WTC11 (cell line): Measurements from ENCODE around the gene CDIP1.

Experiments
- CREM ChIP-seq: sonication (generic); formaldehyde crosslinking; IDR thresholded peaks from 2 replicates; pipeline ENCODE4 v1.8.1; 2022; ENCODE audit warnings: mild to moderate bottlenecking, missing genetic modification reagents, moderate library complexity
- CTCF ChIP-seq: fragments of 200-600 bp; IDR thresholded peaks from 2 replicates; pipeline ENCODE4 v1.8.0; 2022; ENCODE audit warnings: antibody characterized with exemption
- E2F4 ChIP-seq: sonication (generic); formaldehyde crosslinking; IDR thresholded peaks from 2 replicates; pipeline ENCODE4 v1.8.1; 2022; ENCODE audit warnings: low read depth, mild to moderate bottlenecking, moderate library complexity, missing genetic modification reagents, borderline replicate concordance
- FOXJ3 ChIP-seq: sonication (generic); formaldehyde crosslinking; IDR thresholded peaks from 2 replicates; pipeline ENCODE4 v1.9.0; 2021; ENCODE audit warnings: missing genetic modification reagents, mild to moderate bottlenecking, borderline replicate concordance
- FOXP1 ChIP-seq: sonication (generic); formaldehyde crosslinking; IDR thresholded peaks from 2 replicates; pipeline ENCODE4 v1.8.0; 2022; ENCODE audit warnings: missing genetic modification reagents, mild to moderate bottlenecking, moderate library complexity, borderline replicate concordance
- SMAD4 ChIP-seq: sonication (generic); formaldehyde crosslinking; IDR thresholded peaks from 2 replicates; pipeline ENCODE4 v1.8.0; 2022; ENCODE audit warnings: mild to moderate bottlenecking, missing genetic modification reagents
- TEAD4 ChIP-seq: sonication (generic); formaldehyde crosslinking; IDR thresholded peaks from 2 replicates; pipeline ENCODE4 v1.8.0; 2022; ENCODE audit warnings: mild to moderate bottlenecking, missing genetic modification reagents
- ZNF138 ChIP-seq: sonication (generic); formaldehyde crosslinking; conservative IDR thresholded peaks from 2 replicates; pipeline ENCODE4 v1.8.1; 2022; ENCODE audit warnings: mild to moderate bottlenecking, moderate library complexity, missing genetic modification reagents
- ZNF317 ChIP-seq: sonication (generic); formaldehyde crosslinking; IDR thresholded peaks from 2 replicates; pipeline ENCODE4 v1.8.1; 2023; ENCODE audit warnings: low read depth, mild to moderate bottlenecking, moderate library complexity, missing genetic modification reagents, borderline replicate concordance
- TF ChIP-seq, protein P1 (sequence below): sonication (generic); formaldehyde crosslinking; IDR thresholded peaks from 2 replicates; pipeline ENCODE4 v1.8.0; 2022; ENCODE audit warnings: mild to moderate bottlenecking, missing genetic modification reagents

DNA sequence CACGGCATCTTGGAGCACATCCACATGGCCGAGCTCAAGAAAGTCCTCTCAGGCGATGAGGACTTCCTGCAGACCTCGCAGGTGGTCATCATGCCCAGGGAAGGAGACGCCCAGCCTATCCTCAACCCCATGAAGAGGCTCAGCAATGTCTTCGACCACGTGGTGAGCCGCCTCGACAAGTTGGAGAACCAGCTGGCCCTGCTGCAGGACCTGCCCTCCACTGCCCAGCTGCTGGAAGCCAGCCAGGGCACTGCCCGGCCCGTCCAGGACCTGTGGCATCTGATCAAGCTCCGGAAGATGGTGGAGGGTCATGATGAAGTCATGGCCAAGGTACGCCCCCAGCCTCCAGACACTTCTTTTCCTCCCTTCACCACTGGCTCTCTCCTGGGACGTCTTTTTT, 18.0 kb upstream of the CDIP1 start:
- TF ChIP-seq FOXJ3 (CRISPR knock-in tag) (no peak), CTCF (no peak), SMAD4 (CRISPR knock-in tag) (no peak), ZNF317 (CRISPR knock-in tag) (no peak), CREM (CRISPR knock-in tag) (no peak), TEAD4 (CRISPR knock-in tag) (no peak), FOXP1 (CRISPR knock-in tag) (no peak), E2F4 (CRISPR knock-in tag) (no peak), ZNF138 (CRISPR knock-in tag) (no peak)
- TF ChIP-seq, protein P1, sequence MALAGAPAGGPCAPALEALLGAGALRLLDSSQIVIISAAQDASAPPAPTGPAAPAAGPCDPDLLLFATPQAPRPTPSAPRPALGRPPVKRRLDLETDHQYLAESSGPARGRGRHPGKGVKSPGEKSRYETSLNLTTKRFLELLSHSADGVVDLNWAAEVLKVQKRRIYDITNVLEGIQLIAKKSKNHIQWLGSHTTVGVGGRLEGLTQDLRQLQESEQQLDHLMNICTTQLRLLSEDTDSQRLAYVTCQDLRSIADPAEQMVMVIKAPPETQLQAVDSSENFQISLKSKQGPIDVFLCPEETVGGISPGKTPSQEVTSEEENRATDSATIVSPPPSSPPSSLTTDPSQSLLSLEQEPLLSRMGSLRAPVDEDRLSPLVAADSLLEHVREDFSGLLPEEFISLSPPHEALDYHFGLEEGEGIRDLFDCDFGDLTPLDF (CRISPR knock-in tag): no peak
